ENCODE measurements around the gene AJUBA. TPM values are rescaled to one million over a fixed set of nuclear protein-coding genes. Genes with fewer than 3 reads are reported as not detected.
"Not testable (repeated sequence)": the region's sequence is repeated elsewhere in the genome, so short reads cannot be mapped to it uniquely, and the experiment has no call there.

AJUBA gene
- total RNA-seq, 1 donor from 2014 or later = 6.0 TPM

GRCh38 chr14:22981090-22981875 lies 1.1 kb downstream of the AJUBA start:
- peak; percentile 89 for DNase-seq (ENCODE audit: low spot score)

- DNase-seq (ENCODE audit: low spot score) = peak; percentile 81
Observed at GRCh38 chr14:22980672-22981089, 1.7 kb downstream of the AJUBA start.

- peak; percentile 24 for DNase-seq (ENCODE audit: low spot score)
Observed at GRCh38 chr14:22979748-22980392, 2.5 kb downstream of the AJUBA start.

- DNase-seq (ENCODE audit: low spot score) = peak; percentile 59
Observed at GRCh38 chr14:22978981-22979671, 3.2 kb downstream of the AJUBA start.

GRCh38 chr14:22978487-22978837 lies 3.9 kb downstream of the AJUBA start:
- DNase-seq (ENCODE audit: low spot score) = no peak

GRCh38 chr14:22977684-22978486 lies 4.5 kb downstream of the AJUBA start:
- no peak for DNase-seq (ENCODE audit: low spot score)

- DNase-seq (ENCODE audit: low spot score) = no peak
Observed at GRCh38 chr14:22977434-22977683, 5.0 kb downstream of the AJUBA start.

GRCh38 chr14:22976620-22977433 lies 5.5 kb downstream of the AJUBA start:
- no peak for DNase-seq (ENCODE audit: low spot score)

GRCh38 chr14:22974530-22975313 lies 7.6 kb downstream of the AJUBA start:
- DNase-seq (ENCODE audit: low spot score) = no peak

GRCh38 chr14:22973217-22974032 lies 8.9 kb downstream of the AJUBA start:
- DNase-seq (ENCODE audit: low spot score) = no peak

GRCh38 chr14:22972313-22972930 lies 9.9 kb downstream of the AJUBA start:
- no peak for DNase-seq (ENCODE audit: low spot score)

- no peak for DNase-seq (ENCODE audit: low spot score)
Observed at GRCh38 chr14:22971152-22971551, 11.2 kb downstream of the AJUBA start.

- no peak for DNase-seq (ENCODE audit: low spot score)
Observed at GRCh38 chr14:22966783-22967269, 15.5 kb downstream of the AJUBA start.

GRCh38 chr14:22965916-22966782 lies 16.2 kb downstream of the AJUBA start:
- not testable (repeated sequence) for DNase-seq (ENCODE audit: low spot score)

- DNase-seq (ENCODE audit: low spot score) = no peak
Observed at GRCh38 chr14:22962061-22962676, 20.2 kb downstream of the AJUBA start.

- no peak for DNase-seq (ENCODE audit: low spot score)
Observed at GRCh38 chr14:22955702-22956569, 26.4 kb downstream of the AJUBA start.
